GM21786 (cell line): ENCODE data around the gene ENPEP.
"Not testable (repeated sequence)": the region's sequence is repeated elsewhere in the genome, so short reads cannot be mapped to it uniquely, and the experiment has no call there.

Experiments
- ATAC-seq: cut with Tn5 transposase; IDR thresholded peaks from one replicate; pipeline ENCODE4 v1.9.1; 2021; ENCODE audit not compliant: unreplicated experiment

Gene ENPEP

GRCh38 chr4:110475881-110476818, at the start of gene ENPEP:
TSS of gene ENPEP (plus strand) at chr4:110476155. CDS start at chr4:110476415, 260 bp downstream.
- no peak for ATAC-seq

DNA sequence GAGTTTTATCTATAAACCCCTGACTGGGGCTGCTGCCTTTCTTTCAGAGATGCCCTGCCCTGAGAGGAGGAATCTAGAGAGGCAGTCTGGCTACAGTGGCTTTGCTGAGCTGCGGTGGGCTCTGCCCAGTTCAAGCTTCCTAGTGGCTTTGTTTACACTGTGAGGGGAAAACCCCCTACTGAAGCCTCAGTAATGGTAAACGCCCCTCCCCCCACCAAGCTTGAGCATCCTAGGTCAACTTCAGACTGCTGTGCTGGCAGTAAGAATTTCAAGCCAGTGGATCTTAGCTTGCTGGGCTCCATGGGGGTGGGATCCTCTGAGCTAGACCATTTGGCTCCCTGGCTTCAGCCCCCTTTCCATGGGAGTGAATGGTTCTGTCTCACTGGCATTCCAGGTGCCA, 44.1 kb upstream of the ENPEP start:
- ATAC-seq, result not testable (repeated sequence)

- not testable (repeated sequence) for ATAC-seq
These were observed 38.7 kb upstream of the ENPEP start for GRCh38 chr4:110437292-110437691.

DNA sequence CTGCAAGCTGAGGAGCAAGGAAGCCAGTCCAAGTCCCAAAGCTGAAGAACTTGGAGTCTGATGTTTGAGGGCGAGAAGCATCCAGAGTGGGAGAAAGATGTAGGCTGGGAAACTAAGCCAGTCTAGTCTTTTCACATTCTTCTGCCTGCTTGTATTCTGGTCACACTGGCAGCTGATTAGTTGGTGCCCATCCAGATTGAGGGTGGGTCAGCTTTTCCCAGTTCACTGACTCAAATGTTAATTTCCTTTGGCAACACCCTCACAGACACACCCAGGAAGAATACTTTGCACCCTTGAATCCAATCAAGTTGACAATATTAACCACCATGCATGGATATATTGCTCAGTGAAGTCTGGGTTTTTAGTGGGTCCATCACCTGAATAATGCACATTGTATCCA, 36.7 kb upstream of the ENPEP start:
- ATAC-seq, result not testable (repeated sequence)

DNA sequence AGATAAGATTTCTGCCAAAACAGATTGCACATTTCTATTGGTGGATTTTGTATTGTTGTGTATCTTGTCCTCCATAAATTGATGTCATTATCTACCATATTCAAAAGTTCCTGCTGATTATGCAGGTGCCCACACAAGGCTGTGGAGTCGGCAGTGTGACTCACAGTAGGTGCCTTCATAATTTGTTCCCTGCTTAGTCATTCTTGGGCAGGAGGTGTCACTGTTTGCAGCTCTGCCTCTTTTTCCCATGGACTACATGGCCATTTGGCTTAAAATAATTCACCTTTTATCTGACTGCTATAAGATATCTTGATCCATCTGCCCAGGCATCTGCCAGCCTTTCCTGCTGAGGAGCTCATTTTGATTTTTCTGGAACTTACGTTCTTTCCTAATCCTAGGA, 33.6 kb upstream of the ENPEP start:
- ATAC-seq, result no peak

DNA sequence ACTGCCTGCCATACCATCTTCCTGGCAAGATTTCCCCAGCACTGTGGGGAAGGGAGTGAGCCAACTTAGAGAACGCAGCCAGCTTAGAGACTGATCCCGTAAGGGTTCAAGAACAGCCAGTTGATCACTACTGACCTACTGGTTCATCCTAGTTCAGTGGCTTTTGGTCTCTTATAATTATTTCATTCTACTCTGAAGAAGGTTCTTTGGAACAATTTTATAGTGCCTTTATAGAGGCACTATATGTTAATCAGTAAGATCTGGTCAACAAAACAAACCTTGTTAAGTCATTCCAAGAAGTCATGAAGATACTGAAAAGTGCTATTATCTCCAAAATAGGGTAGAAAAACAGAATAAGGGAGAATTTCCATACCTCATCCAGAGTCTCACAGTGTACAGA, 33.2 kb upstream of the ENPEP start:
- ATAC-seq, result no peak

DNA sequence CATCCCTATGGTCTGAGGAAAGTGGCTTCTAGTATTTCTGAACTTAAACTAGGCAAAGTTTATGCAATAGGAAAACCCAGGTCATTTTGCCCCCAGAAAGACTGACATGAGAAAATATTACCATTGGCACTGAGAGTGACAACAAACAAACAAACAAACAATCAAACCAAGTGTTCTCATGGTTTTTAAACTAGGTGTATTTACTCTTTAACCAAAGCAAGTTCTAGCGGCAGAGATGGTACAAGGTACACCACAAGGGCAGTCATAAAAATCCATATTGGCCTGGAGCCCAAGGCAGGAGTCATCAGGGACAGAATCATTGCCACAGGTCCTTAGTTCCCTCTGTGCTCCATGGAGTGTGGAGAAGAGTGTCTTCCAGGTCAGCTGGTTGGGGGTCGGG, 26.0 kb upstream of the ENPEP start:
- no peak for ATAC-seq

DNA sequence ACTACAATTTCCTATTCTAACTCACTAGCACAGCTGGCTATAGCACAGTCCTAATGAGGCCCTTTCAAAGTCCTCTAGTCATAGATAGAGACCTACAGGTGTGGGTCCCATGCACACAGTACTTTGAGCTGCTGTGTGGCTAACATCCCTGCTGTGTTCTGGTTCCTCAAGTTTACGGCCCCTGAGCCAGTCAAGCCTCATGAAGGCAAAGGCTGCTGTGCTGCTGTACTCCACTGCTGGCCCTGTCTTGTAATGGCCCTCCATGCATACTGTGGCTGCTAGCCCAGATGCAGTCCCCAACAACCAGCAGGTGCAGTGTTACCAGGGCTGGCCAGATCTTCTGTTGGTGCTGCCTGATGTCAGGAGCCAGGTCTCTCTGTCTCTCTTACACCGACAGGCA, 23.4 kb upstream of the ENPEP start:
- ATAC-seq, result no peak

- ATAC-seq, result no peak
These were observed 21.5 kb upstream of the ENPEP start for GRCh38 chr4:110454441-110454840.

- ATAC-seq, result no peak
These were observed 17.3 kb upstream of the ENPEP start for GRCh38 chr4:110458494-110459266.

- ATAC-seq, result no peak
These were observed 15.7 kb upstream of the ENPEP start for GRCh38 chr4:110460074-110460746.

DNA sequence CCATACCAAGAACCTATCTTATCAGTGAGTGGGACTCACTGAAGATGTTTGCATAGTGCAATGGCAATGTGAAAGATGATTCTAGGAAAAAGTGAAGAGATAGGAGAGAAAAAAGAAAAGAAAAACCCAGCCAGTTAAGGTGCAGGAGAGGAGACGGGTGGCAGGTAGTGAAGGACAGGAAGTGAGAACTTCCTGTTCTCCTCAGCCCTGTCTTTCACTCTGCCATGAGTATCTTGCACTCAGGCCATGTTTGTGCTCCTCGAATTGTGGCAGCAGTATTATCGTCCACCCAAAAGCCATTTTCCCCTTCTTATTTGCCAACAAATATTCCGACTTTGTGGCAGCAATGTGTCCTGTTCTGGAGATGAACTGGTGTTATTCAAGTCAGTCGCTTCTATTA, 8.6 kb upstream of the ENPEP start:
- ATAC-seq, result no peak

- no peak for ATAC-seq
These were observed 3.2 kb upstream of the ENPEP start for GRCh38 chr4:110472583-110473329.

- no peak for ATAC-seq
These were observed 1.5 kb upstream of the ENPEP start for GRCh38 chr4:110474481-110474880.

DNA sequence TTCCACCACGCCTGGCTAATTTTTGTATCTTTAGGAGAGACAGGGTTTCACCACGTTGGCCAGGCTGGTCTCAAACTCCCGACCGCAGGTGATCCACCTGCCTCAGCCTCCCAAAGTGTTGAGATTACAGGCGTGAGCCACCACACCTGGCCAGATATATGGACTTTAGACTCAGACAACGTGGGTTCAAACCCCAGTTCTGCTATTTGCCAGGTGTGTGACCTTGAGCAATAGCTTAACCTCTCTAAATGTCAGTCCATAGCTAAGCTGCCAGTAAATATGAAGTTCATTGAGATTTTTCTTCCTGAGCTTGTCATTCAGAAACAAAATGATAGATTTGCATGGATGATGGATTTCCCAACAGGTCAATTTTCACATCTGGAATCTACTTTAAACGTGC, 875 bp upstream of the ENPEP start:
- ATAC-seq, result not testable (repeated sequence)

- no peak for ATAC-seq
These were observed 1.9 kb downstream of the ENPEP start for GRCh38 chr4:110477836-110478235.

DNA sequence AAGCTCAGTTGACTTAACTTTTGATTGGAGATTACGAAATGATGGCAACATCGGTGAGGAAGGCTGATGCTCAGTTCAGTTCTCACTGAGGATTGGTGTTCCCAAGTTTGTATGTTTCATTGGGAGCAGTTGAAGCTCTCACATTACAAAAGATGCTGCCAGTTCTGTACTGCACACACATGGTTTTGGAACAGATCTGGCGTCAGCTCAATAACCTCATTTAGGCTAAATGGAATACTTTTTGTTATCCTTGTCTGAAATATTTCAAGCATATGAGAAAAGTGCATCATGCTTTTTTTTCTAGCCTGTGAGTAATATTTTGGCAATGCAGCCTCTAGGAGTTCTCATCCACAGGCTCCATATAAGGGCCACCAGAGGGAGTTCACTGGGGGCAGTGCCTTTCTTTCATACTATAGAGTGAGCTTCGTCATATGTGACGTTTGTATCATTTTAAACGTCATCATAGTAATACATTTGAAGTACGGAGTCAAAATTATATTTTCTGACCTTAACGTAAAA, 4.1 kb downstream of the ENPEP start:
- no peak for ATAC-seq

DNA sequence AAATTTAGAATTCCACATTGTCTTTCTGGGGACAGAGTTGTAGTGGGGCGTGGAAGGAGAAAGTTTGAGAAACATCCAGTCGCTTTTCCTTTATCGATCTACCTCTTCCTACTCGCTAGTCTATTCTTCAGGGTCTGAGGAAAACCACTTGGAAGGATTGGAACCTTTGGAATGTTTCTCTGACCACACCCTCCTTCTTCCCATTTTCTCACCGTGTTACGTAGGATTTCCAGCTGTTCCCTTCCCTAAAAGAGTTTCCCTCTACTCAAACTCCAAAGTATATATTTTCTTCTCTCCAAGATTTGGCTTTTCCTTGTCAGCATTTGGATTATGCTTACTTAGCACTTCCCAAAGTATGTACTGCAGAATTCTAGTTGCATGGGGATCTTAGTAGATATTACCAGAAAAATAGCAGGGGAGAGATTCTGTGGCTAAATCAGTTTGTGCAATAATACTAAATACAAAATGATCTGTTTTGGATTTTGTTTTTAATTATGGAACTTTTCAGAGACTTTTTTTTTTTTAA, 4.9 kb downstream of the ENPEP start:
- ATAC-seq, result no peak

- no peak for ATAC-seq
These were observed 7.6 kb downstream of the ENPEP start for GRCh38 chr4:110483516-110483915.

DNA sequence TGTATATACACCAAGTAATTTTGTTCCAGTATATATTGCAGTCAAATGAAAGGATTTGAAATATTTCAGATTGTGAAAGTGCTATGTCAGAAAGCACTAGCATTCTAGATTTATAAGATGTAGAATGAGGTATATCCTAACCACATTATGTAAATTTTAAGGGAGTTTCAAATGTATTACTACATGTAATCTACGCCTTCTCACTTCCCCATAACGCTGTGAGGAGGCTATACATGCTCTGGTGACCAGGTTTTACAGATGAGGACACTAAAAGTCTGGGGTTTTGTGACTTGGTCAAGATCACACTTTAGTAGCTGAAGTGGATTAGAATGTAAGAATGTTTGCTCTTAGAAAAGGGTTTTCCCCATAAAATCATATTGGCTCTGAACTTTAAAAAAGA, 8.1 kb downstream of the ENPEP start:
- peak; percentile 99 for ATAC-seq
